Measurements from ENCODE around the gene TLCD1.

Gene TLCD1

GRCh38 chr17:28710861-28711722 is 14.9 kb downstream of the TLCD1 start:
- DNase-seq, result peak; percentile 90

DNA sequence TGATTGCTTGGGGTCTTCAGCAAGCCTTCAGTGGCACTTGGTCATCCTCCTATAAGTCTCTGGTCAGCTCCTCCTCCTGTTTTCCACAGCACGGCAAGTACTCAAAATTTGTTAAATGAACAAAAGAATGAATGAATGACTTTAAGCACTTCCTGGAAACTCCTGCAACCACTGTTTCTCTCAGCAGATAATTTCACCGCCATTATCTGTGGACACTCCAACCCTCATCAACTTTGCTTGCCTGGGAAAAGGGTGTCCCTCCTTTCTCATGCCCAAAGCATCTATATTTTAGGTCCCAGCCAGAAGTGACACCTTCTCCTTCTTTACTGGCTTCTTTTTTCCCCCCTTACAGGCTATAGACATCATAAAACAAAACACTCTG is 18.7 kb downstream of the TLCD1 start:
- DNase-seq, result no peak

GRCh38 chr17:28706471-28707338 is 19.3 kb downstream of the TLCD1 start:
- no peak for DNase-seq

GRCh38 chr17:28705728-28706334 is 20.2 kb downstream of the TLCD1 start:
- no peak for DNase-seq

GRCh38 chr17:28705074-28705659 is 20.9 kb downstream of the TLCD1 start:
- DNase-seq, result no peak

DNA sequence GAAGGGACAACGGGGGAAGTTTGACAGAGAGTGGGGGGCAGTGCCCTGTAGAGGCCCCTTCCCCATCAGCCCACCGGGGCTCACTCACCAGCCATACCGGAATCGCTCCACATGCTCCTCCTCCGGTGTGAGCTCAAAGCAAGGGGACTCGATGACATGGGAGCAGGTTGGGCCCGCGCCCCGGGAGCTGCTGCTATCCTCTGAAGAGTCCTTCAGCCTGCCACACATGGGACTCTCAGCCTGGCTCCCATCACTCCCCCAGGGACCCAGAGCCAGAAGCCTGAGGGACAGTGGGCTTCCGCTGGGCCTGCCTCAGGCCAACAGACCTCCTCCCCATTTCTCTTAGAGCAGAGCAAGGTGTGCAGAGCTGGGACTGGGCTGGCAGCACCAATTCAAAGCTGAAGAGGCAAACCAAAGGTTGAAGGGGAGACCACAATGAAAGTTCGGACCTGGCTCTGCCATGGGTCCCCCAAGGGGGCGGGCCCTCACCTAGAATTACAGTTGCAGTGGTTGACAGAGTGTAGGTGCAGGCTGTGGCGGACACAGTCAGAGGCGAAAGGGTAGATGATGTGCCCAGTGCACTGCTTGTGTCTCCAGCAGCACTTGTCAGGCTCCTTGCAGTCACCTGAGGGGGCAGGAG is 21.7 kb downstream of the TLCD1 start:
- DNase-seq, result no peak

- DNase-seq, result no peak
Observed at GRCh38 chr17:28703552-28704218, 22.3 kb downstream of the TLCD1 start.

GRCh38 chr17:28702752-28703150 is 23.3 kb downstream of the TLCD1 start:
- no peak for DNase-seq

DNA sequence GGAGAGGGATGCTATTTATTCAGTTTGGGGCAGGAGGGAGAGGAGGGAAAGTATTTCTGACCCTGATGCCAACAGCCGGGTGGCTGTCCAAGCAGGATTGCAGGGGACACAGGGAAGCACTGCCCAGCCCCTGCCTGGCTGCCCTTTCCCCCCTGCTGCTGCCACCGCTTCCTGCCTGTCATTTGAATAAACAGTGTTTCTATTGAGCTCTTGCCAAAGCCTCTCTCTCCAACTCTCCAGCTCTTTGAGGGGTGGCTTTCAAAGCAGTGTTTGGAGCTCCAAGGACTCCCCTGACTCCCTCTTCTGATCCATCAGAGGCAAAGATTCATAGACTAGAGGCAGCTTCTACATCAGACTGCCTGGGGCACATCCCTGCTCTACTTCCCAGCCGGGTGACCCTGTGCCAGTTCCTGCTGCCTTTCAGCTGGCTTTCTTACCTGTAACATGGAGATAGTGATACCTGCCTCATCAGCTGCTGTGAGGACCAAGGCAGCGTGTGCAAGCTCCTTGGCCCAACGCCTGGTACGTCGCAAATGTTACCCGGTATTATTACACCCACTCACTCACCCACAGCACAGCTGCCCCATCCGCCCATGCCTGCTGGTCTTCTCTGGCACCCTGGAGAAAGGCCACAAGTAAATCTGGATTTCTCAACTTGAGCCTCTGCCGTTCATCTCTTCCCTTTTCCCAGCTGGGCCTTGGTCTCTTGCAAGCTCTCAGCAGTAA is 23.8 kb downstream of the TLCD1 start:
- no peak for DNase-seq

DNA sequence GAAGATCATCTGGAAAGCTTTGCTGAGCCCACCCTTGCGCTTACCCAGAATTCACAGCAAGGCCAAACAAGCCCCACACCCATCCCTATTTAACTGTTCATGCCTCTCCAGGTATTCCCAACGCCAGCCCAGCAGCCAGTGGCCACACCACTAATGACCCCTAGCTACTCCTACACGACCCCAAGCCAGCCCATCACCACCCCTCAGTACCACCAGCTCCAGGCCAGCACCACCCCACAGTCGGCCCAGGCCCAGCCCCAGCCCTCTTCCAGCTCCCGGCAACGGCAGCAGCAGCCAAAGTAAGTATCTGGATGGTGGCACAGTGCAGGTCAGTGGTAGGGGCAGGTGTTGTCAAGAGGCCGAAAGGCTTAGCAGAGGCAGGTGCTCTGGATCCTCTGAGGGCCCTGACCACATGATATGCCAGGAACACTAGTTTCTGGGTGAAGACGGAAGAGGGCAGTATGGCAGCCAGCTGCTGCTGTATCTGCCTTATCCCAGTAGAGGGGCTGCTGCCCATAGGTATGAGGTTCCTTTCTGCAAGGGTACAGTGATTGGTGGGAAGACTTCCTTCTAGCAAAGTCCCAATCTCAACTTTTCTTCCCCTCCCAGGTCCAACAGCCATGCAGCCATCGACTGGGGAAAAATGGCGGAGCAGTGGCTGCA is 25.1 kb downstream of the TLCD1 start:
- no peak for DNase-seq

GRCh38 chr17:28700278-28700677 is 25.8 kb downstream of the TLCD1 start:
- no peak for DNase-seq

- no peak for DNase-seq
Observed at GRCh38 chr17:28698253-28698941, 27.6 kb downstream of the TLCD1 start.

DNA sequence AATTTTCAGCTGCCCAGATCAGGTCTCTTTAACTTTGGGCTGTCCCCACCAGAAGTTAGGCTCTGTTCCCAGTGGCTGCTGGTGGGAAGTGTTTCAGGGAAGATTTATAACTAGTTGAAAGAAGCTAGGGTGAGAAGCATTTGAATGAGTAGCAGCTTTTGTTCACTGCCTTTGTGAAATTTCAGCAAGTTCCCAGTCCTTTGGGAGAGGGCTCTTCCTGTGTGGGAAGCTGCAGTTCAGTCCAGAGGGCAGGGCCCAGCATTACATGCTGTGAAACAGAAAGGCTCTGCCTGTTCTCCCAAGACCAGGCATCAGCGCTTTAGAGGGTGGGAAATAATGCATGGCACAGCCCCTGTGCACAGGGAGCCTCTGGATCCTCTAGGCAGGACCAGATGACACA is 32.2 kb downstream of the TLCD1 start:
- DNase-seq, result no peak

DNA sequence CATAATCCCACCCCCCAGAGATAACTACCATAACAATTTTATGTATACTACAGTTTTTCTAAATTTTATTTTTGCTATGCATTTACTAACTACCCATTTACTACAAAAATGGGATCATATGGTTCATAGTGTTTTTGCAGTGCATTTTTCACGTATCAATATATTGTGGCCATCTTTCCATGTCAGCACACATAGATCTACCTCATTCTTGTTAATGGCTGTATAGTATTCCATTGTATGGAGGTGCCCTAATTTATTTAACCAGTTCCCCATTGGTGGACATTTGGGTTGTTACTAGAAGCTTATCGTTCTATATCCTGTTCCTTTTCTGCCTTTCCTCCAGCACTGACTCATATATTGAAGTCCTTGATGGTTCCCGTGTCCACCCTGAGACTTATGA is 37.0 kb downstream of the TLCD1 start:
- DNase-seq, result no peak

- no peak for DNase-seq
Observed at GRCh38 chr17:28688481-28688880, 37.6 kb downstream of the TLCD1 start.

DNA sequence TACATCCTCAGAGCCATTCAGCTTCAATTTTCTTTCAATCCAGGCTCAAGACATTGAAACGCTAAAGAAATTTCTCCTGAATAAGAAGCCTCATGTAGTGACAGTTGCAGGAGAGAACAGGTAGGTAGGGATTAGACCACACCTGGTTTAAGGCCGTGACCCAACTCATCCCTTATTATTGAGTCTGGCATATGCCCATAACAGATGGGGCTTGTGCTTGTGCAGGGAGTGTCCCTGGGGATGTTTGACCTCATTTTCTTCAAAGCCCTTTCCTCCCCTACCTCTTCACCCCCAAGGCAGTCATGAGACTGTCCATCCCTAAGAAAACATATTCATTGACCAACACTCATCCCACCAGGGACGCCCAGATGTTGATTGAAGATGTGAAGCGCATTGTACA is 39.7 kb downstream of the TLCD1 start:
- DNase-seq, result no peak

DNA sequence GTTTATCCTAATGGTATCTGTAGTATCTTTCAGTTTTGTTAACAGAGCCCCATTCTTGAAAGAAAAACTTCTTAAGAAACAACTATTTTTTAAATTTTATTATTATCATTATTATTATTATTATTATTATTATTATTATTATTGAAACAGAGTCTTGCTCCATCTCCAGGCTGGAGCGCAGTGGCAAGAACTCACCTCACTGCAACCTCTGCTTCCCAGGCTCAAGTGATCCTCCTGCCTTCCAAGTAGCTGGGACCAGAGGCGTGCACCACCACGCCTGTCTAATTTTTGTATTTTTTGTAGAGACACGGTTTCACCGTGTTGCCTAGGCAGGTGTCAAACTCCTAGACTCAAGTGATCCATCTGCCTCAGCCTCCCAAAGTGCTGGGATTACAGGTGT is 40.7 kb downstream of the TLCD1 start:
- no peak for DNase-seq

GRCh38 chr17:28684963-28685362 is 41.1 kb downstream of the TLCD1 start:
- no peak for DNase-seq

DNA sequence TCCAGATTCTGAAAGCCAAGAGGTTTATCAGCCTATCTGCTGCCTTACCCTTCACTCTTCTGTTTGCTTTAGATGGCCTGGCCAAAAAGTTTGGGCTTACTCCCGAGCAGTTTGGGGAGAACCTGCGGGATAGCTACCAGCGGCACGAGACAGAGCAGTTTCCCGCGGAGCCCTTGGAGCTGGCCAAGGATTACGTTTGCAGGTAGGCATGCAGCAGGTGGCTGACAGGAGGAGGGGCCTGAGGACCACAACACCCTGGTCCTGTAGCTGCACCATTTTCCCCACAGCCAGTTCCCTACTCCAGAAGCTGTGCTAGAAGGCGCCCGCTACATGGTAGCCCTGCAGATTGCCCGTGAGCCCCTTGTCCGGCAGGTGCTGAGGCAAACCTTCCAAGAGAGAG is 43.4 kb downstream of the TLCD1 start:
- DNase-seq, result no peak

- no peak for DNase-seq
Observed at GRCh38 chr17:28675980-28676379, 50.1 kb downstream of the TLCD1 start.

Data from stimulated activated CD4-positive, alpha-beta T cell treated with anti-CD3 and anti-CD28 coated beads, Interleukin-4, amount 100 ng/mL, for 1 hour (primary cell).